ENCODE measurements around the gene CHST9.
"Not testable (repeated sequence)": the region's sequence is repeated elsewhere in the genome, so short reads cannot be mapped to it uniquely, and the experiment has no call there.

The CHST9 gene

DNA sequence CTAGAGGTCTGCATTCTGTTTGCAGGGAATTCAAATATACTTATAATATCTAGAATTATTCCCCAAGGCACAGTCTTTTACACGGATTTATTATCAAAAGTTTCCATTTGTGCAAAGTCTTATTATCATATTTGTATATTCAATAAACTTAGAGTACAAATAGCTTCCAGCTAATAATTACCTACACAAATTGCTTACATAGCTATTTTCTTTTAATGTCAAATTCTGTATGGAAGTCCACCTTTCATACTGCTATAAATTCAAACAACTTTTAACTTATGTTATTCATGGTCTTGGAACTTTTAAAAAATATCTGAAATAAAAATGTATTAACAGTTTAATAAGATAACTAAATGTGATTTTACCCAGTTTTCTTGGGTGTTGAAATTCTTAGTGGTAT is 13.1 kb downstream of the CHST9 start:
- no peak for DNase-seq

DNA sequence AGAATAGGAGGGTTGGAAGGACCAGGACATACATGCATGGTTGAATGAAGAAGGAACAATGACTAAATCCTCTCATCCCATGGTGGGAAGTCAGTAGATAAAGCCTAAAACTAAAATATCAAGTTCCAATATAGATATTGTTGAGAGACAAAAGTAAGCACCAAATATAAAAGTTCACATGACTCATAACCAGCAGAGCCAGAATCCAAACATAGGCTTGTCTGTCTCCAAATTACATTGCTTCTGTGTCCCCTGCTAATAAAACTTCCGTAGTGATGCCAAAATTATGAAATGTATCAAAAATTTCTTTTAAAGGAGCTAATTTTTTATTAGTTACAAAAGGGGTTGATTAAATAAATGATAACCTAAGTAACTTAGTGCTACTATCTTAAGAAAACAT is 19.7 kb downstream of the CHST9 start:
- no peak for DNase-seq

DNA sequence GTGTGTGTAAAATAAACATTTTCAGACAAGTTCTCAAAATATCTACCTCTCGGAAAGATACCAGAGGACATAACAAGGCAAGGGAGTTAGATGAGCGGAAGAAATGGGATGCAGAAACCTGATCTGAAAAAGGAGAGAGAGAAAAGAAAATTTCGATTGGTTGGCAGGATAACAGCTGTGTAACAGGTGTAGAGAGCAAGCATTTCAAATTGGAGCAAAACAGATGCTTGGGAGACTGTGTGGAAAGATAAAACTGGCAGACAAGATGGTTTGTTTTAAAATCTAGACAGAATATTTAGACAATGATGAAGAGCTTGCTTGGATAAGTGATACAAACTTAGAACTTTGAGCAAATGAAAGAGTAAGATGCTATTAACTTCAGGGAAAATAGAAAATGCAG is 20.2 kb downstream of the CHST9 start:
- DNase-seq = no peak

DNA sequence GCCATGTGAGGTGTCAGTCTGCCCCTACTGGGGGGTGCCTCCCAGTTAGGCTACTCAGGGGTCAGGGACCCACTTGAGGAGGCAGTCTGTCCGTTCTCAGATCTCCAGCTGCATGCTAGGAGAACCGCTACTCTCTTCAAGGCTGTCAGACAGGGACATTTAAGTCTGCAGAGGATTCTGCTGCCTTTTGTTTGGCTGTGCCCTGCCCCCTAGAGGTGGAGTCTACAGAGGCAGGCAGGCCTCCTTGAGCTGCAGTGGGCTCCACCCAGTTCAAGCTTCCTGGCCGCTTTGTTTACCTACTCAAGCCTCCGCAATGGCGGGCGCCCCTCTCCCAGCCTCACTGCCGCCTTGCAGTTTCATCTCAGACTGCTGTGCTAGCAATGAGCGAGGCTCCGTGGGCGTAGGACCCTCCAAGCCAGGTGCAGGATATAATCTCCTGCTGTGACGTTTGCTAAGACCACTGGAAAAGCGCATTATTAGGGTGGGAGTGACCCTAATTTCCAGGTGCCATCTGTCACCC is 21.9 kb downstream of the CHST9 start:
- not testable (repeated sequence) for DNase-seq

DNA sequence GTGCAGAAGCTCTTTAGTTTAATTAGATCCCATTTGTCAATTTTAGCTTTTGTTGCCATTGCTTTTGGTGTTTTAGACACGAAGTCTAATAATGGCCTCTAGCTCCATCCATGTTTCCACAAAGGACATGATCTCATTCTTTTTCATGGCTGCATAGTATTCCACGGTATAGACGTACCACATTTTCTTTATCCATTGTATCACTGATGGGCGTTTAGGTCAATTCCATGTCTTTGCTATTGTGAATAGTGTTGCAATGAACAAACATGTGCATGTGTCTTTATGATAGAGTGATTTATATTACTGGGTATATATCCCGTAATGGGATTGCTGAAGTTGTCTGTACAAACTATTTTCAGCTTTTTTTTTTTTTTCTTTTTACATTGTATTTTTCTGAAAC is 35.9 kb downstream of the CHST9 start:
- DNase-seq = not testable (repeated sequence)

GRCh38 chr18:27144672-27145071 is 40.4 kb downstream of the CHST9 start:
- DNase-seq = no peak

DNA sequence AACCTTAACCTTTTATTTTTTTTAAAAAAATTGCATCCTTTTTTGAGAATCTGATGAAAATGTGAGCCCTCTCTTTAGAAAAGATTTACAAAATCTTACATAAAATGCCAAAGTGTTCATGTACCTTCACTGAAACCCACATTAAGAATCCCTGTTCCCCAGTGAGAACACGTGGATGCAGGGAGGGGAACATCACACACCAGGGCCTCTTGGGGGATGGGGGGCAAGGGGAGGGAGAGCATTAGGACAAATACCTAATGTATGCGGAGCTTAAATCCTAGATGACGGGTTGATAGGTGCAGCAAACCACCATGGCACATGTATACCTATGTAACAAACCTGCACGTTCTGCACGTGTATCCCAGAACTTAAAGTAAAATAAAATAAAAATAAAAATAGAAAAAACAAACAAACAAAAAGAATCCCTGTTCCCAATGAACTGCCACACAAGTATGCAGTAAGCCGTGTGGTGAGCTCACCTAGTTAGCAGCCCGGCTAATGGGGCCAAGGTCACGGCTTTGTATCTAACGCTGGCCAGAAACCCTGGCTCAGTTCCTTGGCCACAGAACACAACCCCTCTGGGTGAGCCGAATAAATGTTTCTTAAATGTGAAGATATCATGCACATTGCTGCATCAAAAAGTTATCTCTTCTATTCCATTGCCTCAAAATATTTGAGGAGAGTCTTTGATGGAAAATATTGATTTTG is 41.4 kb downstream of the CHST9 start:
- DNase-seq = no peak

DNA sequence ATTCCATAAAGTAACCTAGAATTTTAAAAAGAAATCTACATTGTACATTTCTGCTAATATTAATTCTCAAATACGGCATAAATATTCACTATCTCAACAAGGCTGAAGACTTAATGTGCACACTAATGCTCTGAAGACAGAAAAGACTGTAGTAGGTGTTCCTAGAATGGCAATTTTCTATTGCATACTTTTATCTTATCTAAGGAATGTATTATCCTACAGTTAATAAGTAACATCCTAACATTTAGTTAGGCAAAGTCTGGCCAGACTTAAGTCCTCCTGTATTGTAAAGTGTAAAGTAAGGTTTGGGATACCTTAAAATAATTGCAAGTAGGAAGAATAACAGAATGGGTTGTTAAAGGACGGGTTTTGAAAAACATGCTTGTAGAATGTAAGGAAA is 42.2 kb downstream of the CHST9 start:
- DNase-seq = no peak

DNA sequence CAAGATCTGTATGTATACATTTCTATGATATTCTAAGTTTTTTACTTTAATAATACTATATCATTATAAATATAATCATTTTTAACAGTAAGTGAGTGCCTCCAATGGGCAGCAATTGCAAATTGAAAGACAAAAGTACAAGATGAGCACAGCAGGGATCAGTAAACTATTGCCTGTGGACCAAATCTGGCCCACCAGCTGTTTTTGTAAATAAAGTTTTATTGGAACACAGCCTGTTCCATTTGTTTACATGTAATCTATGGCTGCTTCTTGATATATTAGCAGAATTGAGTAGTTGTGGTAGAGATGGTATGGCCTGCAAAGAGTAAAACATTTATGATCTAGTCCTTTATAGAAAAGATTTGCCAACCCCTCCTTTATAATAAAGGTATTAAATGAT is 43.2 kb downstream of the CHST9 start:
- DNase-seq = no peak

- DNase-seq = no peak
Observed at GRCh38 chr18:27138079-27138478, 47.0 kb downstream of the CHST9 start.

GRCh38 chr18:27136208-27136535 is 48.9 kb downstream of the CHST9 start:
- DNase-seq = no peak

DNA sequence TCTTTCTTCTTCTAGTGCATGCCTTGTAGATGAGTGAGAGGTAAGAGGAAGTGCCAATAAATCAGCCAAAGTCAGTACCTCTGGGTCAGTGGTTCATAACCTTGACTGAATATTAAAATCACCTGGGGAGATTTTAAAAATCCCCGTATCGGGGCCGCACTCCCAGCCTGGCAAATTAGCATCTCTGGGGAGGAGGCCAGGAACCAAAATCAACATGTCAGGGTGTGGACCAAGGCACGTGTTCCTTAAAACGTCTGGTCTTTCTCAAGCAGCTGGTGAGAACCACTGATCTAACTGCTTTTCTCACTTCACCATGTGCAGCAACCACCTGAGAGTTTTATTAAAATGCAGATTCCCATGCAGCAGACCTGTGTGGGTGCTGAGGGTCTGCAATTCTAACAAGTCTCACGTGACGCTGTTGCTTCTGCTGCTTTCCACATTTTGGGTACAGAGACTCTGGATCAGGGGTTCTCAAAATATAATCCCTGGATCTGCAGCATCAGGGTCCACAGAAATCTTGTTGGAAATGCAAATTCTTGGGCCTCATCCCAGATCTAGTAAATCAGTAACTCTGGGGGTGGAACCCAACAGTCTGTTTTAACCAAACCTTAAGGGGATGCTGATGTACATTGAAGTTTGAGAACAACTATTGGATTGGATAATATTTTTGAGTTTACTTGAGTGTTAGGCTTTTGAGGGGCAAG is 49.5 kb downstream of the CHST9 start:
- DNase-seq = no peak

DNA sequence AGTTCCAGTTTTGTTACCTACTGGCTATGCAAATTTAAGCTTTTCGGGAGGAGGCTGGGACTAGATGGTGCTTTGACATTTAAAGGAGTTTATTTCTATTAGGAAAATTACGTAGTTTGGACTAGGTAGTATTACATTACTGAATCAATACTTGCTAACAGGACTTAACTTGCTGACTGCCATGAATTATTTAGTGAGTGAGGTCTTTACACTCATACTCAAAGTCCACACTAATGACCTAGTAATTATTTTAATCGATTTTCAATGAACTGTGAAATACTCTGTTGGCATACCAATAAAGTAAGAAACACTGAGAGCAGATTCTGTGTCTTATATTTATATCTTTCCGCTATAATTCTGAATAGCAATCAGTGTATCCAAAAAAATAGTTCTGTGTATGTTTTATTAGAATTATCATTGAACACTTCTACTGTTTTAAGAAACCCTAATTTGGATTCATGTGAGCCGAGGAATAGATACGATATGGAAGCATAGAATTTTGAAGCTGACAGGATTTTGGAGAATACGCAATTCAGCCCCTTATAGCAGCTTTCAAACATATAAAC is 55.0 kb downstream of the CHST9 start:
- no peak for DNase-seq

DNA sequence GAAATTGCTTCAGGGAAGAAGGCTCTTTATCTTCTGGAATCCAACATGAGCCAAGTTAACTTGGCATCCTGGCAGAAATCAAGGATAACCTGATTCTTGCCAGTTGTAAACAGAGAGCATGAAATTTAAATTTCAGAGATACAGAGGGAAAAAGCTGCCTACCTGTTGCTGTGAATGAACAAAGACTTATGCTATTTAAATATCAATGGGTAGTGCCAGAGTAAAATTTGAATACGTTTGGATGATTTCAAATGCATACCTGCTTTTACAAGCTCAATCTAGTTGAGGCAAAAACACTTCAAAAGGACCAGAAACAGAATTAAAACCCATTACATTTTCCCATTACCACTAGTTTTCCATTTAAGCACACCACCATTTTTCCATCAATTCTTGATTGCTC is 60.9 kb downstream of the CHST9 start:
- DNase-seq = no peak

DNA sequence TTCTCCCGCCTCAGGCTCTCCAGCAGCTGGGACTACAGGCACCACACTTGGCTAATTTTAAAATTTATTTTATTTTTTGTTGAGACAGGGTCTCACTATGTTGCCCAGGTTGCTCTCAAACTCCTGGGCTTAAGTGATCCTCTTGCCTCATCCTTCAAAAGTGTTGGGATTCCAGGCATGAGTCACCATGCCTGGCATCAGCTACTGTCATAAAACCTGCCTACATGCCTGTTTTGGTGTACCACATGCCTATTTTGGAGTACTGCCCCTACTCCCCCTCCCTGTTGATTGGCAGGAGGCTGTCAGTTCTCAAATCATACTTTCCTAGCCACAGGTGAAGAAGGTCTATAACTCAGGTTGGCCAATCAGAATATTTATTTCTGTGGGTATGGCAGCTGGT is 64.0 kb downstream of the CHST9 start:
- DNase-seq = no peak

DNA sequence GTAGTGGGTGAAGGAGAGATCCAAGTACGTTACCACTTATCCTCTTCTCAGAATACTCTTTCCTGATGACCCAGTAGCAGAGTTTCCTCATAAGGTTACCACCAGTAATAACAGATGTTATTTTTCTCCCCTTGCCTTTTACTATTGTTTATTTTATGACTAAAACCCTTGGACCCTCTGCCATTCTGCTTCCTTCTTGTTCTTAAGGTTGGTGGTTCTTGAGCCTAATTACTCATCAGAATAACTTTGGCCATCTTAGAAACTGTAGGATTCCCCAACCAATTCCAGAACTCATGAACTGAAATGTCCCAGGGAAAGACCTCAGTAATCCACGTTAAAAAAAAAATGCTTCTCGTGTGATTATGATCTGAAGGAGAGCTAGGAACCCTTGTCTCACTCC is 64.9 kb downstream of the CHST9 start:
- no peak for DNase-seq

DNA sequence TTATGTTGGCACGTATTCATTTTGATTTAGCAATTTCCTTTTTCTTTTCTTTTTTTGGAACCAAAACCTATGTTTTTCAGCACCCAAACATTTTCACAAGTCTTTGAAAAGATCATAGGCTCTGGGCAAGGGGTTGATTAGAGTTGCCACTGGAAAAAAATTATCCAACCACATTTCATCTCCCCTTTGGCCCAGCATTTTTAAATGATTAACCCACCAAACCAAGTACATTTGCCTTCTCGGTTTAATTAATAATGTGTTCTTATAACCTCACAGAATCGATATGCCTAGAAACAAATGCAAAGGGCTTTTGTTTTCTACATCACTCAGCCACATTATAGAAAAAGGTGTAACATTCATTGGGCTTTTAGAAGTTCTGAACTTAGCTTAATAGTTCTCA is 66.1 kb downstream of the CHST9 start:
- no peak for DNase-seq

- DNase-seq = no peak
Observed at GRCh38 chr18:27114842-27115241, 70.3 kb downstream of the CHST9 start.

DNA sequence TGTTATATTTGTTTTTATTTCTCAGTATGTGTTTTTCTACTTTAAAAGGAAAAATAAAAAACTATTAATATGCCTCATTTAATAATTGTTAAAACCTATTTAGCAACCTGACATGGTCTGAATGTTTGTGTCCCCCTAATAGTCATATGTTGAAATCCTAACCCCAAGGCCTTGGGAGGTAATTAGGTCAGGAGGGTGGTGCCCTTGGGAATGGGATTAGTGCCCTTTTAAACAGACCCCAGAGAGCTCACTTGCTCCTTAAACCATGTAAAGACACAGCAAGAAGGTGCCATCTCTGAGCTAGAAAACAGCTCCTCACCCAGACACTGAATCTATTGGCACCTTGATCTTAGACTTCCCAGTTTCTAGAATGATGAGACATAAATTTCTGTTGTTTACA is 71.8 kb downstream of the CHST9 start:
- no peak for DNase-seq

DNA sequence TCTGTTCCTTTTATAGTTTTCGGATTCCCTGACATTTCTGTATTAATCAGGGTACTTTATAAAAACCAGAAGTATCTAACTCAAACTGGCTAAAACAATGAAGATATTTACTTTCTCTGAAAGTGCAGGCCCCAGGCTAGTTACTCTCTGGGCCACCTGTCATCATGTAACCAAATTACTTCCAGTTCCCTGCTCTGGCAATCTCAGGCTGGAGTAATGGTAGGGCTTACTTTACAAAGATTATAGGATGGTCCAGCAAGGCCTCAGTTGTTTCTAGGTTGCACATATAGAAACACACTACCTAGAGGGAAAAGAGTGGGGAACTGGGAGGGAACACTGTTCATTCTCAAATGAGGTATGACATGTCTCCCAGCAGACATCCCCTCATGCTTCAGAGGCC is 74.8 kb downstream of the CHST9 start:
- no peak for DNase-seq

DNA sequence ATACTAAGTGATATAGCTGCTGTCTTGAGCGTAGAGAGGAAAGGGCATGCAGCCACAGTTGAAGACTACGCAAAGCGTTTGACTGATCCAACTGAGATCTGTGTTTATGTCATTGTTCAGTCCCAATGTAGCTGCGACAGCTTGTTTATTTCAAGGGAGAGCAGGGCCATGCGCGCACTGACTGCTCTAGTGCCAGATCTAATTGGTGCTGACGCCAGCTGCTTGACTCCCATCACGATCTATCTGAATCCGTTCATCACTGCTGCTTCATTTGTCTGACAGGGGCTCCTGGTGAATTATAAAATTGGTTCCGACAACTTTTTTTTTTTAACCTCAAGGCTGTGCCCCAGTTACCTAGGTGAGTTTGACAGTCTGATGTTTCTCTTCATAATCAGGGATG is 75.7 kb downstream of the CHST9 start:
- DNase-seq = no peak

DNA sequence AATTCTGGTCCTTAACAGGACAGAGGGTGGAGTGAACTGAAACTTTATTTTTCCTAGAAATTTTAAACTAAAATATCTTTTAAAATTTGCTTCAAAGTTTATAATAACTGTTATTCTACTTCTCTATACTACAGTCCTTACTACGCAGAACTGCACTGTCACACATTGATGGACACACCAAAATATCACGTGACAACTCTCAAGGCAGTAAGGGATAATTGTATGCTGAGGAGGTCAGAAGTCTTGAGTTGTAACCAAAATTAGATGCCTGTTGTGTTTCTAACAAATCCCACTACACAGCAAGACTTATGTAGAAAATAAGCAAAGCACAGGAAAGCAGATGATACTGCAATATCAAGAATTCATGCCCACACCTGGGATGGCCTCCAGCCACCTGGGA is 76.3 kb downstream of the CHST9 start:
- DNase-seq = no peak

DNA sequence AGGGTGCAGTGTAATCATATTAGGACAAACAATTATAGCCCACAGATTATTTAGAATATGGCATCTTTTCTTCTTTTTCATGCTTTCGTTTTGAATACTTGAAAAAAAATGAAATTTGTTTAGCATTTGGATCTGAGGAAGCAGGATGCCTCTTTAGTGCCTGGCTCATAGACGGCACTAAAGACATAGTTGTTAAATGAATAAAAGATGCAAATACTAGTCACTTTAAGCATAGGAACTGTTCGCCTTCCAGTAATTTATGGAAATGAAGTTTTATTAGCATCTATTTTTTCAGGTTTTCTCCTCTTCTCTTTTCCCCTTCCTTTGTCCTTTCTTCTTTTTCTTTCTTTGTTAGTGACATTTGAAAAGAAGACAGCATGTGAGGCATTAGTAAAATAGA is 80.4 kb downstream of the CHST9 start:
- no peak for DNase-seq

DNA sequence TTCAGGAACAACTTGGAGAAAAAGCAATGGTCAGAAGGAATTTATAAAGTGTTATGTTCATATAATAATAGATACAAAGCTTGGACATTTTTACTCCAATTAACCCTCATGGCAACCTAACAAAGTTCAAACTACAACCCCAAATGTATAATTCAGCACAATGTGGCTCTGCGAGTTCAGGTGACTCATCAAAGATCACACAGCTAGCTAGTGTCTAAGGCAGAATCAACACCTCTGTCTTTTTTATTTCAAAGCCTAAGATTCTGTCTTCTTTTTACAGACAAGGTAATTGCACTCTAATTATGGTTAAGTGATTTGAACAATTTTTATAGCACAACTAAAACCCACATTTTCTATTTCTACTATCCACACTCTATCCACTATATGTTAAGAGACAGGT is 90.5 kb downstream of the CHST9 start:
- no peak for DNase-seq

DNA sequence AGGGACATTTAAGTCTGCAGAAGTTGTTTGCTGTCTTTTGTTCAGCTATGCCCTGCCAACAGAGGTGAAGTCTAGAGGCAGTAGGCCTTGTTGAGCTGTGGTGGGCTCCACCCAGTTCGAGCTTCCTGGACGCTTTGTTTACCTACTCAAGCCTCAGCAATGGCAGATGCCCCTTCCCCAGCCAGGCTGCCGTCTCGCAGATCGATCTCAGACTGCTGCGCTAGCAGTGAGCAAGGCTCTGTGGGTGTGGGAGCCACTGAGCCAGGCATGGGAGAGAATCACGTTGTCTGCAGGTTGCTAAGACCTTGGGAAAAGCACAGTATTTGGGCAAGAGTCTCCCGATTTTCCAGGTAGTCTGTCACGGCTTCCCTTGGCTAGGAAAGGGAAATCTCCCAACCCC is 91.8 kb downstream of the CHST9 start:
- not testable (repeated sequence) for DNase-seq

All from activated CD8-positive, alpha-beta memory T cell treated with anti-CD3 and anti-CD28 coated beads, Interleukin-2, amount 50 U/mL, for 48 hours (primary cell).